Fibroblast of the conjunctiva (primary cell): Measurements from ENCODE around the gene AK3.
"Not testable (repeated sequence)": the region's sequence is repeated elsewhere in the genome, so short reads cannot be mapped to it uniquely, and the experiment has no call there.

Source experiments
- DNase-seq: peaks from one replicate; pipeline ENCODE4 v3.0.0-alpha.2; 2010; ENCODE audit warnings: low read depth

The AK3 gene

DNA sequence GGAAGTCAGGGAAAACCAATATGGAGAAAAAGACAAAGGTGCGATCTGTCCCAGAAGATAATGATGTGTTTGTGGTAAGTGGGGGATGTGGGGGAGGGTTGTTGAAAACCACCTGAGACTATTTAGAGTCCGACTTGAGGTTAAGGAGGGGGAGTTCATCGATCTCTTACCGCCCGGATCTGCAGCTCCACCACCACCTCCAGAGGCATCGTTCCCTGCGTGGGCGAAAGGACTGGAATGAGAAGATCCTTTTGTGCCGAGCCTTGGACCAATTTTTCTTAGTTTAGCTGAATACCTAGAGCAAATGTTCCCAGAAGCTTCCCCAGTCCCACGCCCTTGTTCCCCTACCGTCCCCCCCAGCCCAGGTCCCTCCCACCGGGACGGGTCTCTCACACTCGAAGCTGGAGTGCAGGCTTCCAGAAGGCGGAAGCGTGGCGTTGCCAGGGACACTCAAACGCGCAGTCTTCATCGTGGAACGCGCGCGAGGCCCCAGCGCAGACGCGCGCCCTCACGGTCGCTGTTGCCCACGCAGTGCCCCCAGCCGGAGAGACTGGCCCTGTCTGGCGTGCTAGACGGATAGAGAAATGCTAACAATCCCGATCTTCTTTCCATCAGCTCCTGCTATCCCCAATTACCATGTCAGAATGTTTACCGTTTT lies 74.8 kb downstream of the AK3 start, which contains the start of gene SPATA6L:
SPATA6L (minus strand) TSS at position 439 of the 658 bp plus-strand sequence; CDS start at position 209, 230 bp downstream.
- no peak for DNase-seq

DNA sequence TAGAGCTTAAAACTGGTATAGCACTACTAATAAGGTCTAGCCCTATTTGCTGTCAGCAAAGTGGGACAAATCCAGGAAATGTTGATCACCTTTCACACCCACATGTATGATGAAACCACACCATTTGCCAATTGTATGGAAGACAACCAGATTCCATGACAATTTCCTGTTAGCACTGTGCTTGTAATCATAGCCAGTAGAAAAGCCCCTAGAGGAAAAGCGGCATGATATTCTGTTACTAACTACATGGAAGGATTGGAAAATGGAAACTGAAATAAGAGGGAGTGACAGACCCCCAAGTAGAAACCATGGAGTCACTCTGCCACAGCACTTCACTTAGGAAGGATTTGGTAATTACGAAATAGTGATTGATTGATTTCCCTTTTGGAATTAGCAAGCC lies 75.6 kb downstream of the AK3 start:
- no peak for DNase-seq

DNA sequence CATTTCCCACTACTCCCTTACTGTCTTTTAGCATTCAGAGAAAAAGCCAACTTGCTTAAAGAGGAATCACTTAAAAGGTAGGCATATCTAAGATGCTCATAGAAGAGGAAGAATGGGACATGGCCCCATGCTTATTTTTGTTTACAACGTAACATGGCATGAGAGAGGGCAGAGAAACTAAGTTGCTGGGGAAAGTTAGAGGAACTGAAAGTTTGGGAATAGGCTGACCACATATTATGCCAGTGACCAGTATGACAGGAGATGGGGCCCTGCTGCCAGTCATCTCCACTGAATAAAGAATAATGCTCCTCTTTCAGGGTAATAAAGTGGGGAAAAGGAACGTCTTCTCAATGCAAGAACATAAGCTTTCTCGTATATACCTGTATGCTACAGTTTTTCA lies 77.0 kb downstream of the AK3 start:
- DNase-seq: no peak

DNA sequence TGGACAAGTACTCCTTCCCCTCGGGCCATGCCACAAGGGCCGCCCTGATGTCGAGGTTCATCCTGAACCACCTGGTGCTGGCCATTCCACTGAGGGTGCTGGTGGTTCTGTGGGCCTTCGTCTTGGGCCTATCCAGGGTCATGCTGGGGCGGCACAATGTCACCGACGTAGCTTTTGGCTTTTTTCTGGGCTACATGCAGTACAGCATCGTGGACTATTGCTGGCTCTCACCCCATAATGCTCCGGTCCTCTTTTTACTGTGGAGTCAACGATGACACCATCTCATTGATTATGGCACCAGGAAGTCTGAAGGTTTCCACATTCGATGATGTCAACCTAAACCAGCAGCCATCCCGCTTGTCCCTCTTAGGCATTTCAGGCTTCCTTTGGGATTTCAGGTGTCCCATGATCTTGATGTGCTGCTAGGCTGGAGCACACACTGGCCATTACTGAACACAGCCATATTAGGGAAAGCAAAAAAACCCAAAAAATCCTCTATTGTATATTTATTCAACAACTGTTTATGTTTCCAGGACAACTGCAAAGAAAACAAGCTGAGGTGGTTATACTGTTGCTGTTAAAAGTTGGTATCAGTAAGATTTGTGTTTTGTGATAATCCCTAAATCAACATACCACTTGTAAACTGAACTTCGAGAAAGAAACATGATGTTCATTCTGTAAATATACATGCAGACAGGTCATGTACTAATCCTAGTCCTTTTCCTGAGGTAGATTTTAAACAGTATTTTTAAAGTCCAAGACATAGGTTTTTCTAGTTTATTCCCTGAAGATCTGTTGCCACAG lies 77.8 kb downstream of the AK3 start:
- no peak for DNase-seq

DNA sequence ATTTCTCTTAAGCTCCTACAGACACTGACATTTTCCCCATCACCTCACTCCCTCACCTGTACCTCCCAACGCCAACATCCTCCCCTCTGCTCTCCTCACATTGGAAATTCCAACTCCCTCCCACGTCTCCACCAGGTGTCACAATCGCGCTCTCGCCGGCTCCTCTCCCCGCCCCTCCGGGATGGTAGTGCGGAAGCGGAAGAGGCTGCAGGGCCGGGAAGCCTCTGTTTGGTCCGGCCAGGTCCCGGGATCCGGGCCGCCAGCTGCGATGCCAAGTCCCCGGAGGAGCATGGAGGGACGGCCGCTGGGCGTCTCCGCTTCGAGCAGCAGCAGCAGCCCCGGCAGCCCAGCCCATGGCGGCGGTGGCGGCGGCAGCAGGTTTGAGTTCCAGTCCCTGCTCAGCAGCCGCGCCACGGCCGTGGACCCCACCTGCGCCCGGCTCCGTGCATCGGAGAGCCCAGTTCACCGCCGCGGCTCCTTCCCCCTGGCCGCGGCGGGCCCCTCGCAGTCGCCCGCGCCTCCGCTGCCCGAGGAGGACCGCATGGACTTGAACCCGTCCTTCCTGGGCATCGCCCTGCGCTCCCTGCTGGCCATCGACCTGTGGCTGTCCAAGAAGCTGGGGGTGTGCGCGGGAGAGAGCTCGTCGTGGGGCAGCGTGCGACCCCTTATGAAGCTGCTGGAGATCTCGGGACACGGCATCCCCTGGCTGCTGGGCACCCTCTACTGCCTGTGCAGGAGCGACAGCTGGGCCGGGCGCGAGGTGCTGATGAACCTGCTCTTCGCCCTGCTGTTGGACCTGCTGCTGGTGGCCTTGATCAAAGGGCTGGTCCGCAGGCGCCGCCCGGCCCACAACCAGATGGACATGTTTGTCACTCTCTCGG lies 78.7 kb downstream of the AK3 start, which contains the start of gene PLPP6:
PLPP6 (plus strand) TSS at position 187 of the 881 bp plus-strand sequence; CDS start at position 269, 82 bp downstream.
- DNase-seq: peak; percentile 57

DNA sequence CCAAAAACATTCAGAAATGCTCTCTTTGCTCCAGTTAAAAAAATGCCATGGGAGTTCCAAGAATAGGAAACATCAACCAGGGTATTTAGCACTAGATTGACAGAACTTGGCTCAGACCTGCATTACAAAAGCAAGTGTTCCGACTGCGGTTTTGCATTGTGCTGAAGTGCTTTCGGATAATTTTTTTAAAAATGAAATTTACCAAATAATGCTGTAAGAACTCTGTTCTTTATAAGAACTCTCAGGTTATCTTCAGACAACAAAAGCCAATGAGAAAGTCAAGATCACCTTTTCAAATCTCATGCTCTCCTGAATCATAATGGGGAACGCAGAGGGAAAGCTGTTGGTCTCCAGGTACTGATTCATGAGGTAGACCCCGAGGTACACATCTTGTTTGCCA lies 79.4 kb downstream of the AK3 start:
- no peak for DNase-seq

DNA sequence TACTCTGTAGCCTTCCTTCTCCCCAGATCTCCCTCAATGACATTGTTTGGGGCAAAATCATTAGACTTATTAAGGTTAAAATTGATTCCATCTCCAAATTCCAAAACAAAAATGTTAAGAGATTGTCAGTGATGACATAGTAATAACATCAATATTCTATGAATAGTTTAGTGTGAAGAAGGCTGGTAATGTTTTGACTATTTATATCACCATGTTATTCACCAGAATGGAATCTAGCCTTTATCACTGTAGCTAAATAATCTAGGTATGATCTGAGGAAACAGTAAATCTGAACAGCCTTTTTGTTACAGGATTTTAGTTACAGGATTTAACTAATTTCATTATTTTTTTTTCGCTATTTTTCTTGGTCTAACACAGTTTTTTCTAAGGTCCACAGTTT lies 79.8 kb downstream of the AK3 start:
- DNase-seq: no peak

DNA sequence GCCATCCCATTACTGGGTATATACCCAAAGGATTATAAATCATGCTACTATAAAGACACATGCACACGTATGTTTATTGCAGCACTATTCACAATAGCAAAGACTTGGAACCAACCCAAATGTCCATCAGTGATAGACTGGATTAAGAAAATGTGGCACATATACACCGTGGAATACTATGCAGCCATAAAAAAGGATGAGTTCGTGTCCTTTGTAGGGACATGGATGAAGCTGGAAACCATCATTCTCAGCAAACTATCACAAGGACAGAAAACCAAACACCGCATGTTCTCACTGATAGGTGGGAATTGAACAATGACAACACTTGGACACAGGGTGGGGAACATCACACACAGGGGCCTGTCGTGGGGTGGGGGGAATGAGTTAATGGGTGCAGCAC lies 80.3 kb downstream of the AK3 start:
- DNase-seq: not testable (repeated sequence)
